Fibroblast of skin of right quadriceps (primary cell): ENCODE results near the gene LGALS8.
"Not testable (repeated sequence)": the region's sequence is repeated elsewhere in the genome, so short reads cannot be mapped to it uniquely, and the experiment has no call there.

Experiments used
- DNase-seq: peaks from one replicate; pipeline ENCODE4 v3.0.0-alpha.2; 2013

The LGALS8 gene

GRCh38 chr1:236523704-236524141 is at the start of gene LGALS8:
Gene LGALS8, plus strand, starts transcription at chr1:236523982. Its CDS starts 2,089 bp downstream, at chr1:236526071.
- peak; percentile 81 for DNase-seq

DNA sequence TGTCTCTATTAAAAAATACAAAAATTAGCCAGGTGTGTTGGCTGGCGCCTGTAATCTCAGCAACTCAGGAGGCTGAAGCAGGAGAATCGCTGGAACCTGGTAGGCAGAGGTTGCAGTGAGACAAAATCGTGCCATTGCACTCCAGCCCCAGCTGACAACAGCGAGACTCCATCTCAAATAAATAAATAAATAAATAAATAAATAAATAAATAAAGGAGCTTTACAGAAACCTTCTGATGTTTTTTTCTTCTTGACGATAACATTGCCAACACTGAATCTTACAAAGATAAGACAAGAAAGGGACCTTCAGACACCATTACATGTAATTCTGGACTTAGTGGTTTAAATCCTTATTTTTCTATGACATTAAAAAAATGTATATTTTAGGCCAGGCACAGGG is 47.8 kb upstream of the LGALS8 start:
- no peak for DNase-seq

DNA sequence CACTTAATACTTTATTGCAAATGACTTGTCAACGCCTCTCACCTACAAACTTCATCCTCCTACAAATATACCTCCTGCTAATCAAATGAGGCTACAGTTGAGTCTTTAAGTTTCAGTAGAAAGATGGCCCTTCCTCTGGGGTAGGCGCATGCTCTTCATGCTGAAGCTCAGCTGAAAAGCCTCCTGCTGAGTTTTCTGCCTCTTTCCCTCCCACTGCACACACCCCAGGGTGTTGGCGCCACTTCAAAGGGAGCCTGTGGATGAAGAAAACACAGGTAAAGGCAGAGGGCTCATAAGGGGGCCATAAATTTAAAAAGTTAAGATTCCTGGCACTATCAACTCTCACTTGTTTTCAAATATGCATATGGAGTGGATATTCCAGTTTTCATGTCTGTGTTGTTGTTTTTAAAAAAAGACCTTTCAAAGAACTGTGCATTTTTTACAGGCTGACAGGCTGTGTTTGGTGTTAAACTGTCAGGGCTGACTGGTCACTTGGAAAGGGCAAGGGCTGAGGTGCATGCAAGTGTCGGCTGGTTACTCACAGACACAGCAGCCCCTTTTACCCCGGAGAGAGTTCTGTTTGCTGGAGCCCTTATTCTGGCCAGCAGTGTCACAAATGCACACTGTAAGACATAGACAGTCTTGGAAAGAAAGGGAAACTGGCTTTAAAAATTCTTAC is 42.9 kb upstream of the LGALS8 start:
- no peak for DNase-seq

DNA sequence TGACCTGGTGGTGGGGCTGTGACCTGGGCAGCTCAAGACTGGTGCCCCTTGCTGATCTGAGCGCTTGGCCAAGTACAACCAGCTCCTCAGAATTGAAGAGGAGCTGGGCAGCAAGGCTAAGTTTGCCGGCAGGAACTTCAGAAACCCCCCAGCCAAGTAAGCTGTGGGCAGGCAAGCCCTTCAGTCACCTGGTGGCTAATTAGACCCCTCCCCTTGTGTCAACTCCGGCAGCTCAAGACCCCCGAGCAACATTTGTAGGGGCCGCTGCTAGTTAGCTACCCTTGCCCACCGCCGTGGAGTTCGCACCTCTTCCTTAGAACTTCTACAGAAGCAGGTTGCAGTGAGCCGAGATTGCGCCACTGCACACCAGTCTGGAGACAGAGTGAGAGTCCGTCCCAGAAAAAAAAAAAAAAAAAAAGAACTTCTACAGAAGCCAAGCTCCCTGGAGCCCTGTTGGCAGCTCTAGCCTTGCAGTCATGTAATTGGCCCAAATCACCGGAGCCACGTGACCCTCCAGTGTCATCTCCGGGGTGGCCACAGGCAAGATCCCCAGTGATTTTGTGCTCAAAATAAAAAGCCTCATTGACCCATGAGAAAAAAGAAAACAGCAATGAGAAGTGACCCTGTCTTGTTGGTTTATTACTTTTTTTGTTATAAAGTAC is 39.3 kb upstream of the LGALS8 start:
- DNase-seq, result no peak

DNA sequence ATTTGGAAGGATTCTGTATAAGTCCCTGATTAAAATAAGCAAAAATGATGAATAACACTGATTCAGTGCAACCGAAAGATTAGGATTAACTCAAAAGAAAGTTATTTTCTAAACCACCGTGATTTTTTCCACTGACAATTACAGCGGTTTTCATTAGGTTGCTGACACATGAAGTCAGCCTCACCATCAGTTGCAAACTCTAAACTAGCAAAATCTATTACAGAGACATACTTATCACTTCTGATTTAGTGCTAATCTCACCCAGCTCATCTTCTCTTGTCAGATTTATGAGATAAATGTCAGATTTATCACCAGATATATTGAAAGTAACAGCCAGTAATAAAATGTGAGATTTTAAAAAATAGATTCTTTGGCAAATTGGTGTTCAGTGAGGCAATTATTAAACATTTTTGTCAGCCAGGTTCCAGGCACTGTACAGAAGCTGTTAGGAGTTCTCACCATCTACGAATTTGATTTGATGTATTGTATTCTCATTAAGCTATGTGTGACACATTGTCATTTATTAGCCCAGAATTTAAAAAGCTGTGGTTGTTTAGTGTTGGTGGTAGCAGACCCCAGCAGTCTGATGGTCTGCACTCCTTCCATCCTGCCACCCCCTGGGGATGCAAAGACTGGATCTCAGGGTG is 37.3 kb upstream of the LGALS8 start:
- DNase-seq, result no peak

GRCh38 chr1:236489161-236489560 is 34.6 kb upstream of the LGALS8 start:
- not testable (repeated sequence) for DNase-seq

- peak; percentile 40 for DNase-seq
Measured at GRCh38 chr1:236489710-236490377, 33.9 kb upstream of the LGALS8 start.

- no peak for DNase-seq
Measured at GRCh38 chr1:236491469-236492136, 32.2 kb upstream of the LGALS8 start.

GRCh38 chr1:236492378-236492777 is 31.4 kb upstream of the LGALS8 start:
- no peak for DNase-seq

GRCh38 chr1:236494082-236494481 is 29.7 kb upstream of the LGALS8 start:
- DNase-seq, result no peak

DNA sequence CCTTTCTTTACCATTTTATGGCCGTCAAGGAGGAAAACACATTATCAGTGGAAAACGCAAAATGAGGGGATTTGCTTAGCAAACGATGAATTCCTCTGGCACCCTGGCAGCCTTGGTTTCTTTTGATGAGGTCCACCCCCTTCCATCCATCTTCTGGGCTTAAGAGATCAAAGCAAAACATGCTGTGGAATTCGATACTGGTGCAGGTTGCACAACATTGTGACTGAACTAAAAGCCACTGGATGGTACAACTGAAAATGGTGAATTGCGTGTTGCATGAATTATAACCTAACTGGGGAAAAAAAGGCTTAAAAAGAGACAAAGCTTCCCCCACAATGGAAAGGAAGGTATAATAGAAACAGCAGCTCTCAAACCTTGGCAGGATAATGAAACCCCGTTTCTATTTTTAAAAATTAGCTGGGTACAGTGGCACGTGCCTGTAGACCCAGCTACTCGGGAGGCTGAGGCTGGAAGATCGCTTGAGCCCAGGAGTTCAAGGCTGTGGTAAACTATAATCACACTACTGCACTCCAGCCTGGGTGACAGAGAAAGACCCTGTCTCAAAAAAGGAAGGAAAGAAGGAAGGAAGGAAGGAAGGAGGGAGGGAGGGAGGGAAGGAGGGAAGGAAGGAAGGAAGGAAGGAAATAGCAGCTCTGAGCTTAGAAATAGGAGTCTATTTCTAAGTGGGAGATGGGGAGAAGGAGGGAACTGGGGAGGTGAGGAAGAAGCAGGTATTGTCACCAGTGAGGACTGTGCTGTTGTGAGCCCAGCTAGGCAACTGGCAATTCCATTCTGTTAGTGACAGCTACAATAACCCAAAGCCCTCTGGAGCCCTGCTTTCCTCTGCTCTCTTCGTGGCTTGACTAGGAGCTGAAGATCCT is 29.0 kb upstream of the LGALS8 start:
- DNase-seq, result peak; percentile 11

GRCh38 chr1:236495467-236496112 is 28.2 kb upstream of the LGALS8 start:
- DNase-seq, result no peak

GRCh38 chr1:236497908-236498307 is 25.9 kb upstream of the LGALS8 start:
- DNase-seq, result no peak

DNA sequence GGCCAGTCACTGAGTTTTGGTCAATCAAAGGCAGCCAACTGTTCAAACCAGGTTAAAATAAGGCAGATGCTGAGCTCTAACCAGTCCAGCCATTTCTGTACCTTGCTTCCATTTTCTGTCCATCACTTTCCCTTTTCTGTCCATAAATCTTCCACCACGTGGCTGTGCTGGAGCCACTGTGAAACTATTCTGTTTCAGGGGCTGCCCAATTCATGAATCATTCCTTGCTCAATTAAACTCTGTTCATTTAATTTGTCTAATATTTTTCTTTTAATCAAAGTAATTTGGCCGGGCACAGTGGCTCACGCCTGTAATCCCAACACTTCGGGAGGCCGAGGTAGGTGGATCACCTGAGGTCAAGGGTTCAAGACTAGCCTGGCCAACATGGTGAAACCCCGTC is 22.7 kb upstream of the LGALS8 start:
- no peak for DNase-seq

GRCh38 chr1:236502579-236502971 is 21.2 kb upstream of the LGALS8 start:
- peak; percentile 44 for DNase-seq

- peak; percentile 61 for DNase-seq
Measured at GRCh38 chr1:236502972-236503639, 20.7 kb upstream of the LGALS8 start.

DNA sequence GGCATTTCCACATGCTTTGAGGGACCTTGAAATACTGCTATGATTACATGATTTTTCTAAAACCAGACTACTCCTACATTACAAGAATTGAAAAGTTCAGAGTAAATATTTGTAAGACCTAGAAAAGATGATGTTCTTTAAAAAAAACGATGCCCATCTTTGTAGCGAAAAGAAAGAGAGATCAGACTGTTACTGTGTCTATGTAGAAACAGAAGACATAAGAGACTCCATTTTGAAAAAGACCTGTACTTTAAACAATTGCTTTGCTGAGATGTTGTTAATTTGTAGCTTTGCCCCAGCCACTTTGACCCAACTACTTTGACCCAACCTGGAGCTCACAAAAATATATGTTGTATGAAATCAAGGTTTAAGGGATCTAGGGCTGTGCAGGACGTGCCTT is 19.4 kb upstream of the LGALS8 start:
- not testable (repeated sequence) for DNase-seq

- DNase-seq, result peak; percentile 10
Measured at GRCh38 chr1:236507022-236507700, 16.6 kb upstream of the LGALS8 start.

DNA sequence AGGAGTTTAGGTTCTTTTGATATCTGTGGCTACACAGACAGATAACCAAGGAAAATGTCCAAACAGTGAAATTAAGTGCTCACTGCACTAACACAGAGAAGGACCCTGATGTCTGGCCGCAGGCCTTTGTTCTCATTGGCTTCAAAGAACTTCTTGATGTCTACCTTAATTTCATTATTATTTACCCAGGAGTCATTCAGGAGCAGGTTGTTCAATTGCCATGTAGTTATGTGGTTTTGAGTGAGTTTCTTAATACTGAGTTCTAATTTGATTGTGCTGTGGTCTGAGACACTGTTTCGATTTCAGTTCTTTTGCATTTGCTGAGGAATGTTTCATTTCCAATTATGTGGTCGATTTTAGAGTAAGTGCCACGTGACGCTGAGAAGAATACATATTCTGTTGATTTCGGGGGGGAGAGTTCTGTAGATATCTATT is 15.2 kb upstream of the LGALS8 start:
- DNase-seq, result no peak

DNA sequence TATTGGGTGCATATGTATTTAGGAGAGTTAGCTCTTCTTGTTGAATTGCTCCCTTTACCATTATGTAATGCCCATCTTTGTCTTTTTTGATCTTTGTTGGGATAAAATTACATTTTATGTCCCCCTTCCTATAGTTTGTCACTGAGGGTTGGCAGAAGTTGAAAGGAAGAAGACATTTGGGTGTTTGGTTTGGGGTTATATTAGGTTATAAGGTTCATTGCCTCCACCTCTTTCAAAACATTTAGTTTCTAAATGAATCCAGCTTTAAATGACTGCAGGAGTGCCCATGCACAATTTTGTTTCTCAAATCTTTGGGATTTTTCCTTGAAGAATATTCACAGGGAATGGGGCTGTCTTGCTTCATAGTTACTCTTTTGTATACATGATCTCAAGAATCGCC is 14.6 kb upstream of the LGALS8 start:
- DNase-seq, result no peak
